GM12873 (cell line): ENCODE results near the gene ESPNL.

ENCODE experiments used
- CTCF ChIP-seq: IDR thresholded peaks from 2 replicates; pipeline ENCODE4 v1.5.1; 2012; ENCODE audit warnings: low read depth, mild to moderate bottlenecking, moderate library complexity, low read length, control low read depth; ENCODE audit not compliant: insufficient read depth; ENCODE audit errors: missing control alignments

The ESPNL gene

GRCh38 chr2:238091436-238092060 lies 8.6 kb upstream of the ESPNL start:
- TF ChIP-seq CTCF, result no peak

GRCh38 chr2:238092486-238093035 lies 7.6 kb upstream of the ESPNL start:
- no peak for TF ChIP-seq CTCF

- no peak for TF ChIP-seq CTCF
Observed at GRCh38 chr2:238093181-238094140, 6.7 kb upstream of the ESPNL start.

- TF ChIP-seq CTCF, result no peak
Observed at GRCh38 chr2:238094438-238095022, 5.6 kb upstream of the ESPNL start.

GRCh38 chr2:238095143-238095542 lies 5.0 kb upstream of the ESPNL start:
- TF ChIP-seq CTCF, result no peak

- no peak for TF ChIP-seq CTCF
Observed at GRCh38 chr2:238096311-238097011, 3.7 kb upstream of the ESPNL start.
